Vagina (tissue), 2 donors: Measurements from ENCODE around the gene DDX11.
"Not testable (repeated sequence)": the region's sequence is repeated elsewhere in the genome, so short reads cannot be mapped to it uniquely, and the experiment has no call there.

Experiments
- CTCF ChIP-seq, 3 experiments: fragments of 450-650 bp in 2 of 3; fragments of 200-600 bp in 1 of 3; sonication (generic) in 1 of 3; IDR thresholded peaks; one replicate each; pipeline ENCODE4 v1.5.1; 2017 to 2019; ENCODE audit warnings: antibody characterized with exemption in 3 of 3, mild to moderate bottlenecking in 2 of 3, moderate library complexity in 2 of 3
- POLR2A ChIP-seq, 2 donors: fragments of 450-650 bp; IDR thresholded peaks; one replicate each; pipeline ENCODE4 v1.6.1; 2017; ENCODE audit warnings: antibody characterized with exemption in 2 of 2, mild to moderate bottlenecking in 2 of 2, moderate library complexity in 2 of 2

GRCh38 chr12:31067656-31068055, 6.0 kb upstream of the DDX11 start:
- not testable (repeated sequence) for TF ChIP-seq CTCF, POLR2A (IDR thresholded peaks at IDR 0.05)
